Measurements from ENCODE around the gene GEMIN7. TPM values are rescaled to one million over a fixed set of nuclear protein-coding genes. Genes with fewer than 3 reads are reported as not detected.

The GEMIN7 gene
- total and polyA plus RNA-seq, 2 donors from 2014 or later = 17.2 to 32.2 TPM

DNA sequence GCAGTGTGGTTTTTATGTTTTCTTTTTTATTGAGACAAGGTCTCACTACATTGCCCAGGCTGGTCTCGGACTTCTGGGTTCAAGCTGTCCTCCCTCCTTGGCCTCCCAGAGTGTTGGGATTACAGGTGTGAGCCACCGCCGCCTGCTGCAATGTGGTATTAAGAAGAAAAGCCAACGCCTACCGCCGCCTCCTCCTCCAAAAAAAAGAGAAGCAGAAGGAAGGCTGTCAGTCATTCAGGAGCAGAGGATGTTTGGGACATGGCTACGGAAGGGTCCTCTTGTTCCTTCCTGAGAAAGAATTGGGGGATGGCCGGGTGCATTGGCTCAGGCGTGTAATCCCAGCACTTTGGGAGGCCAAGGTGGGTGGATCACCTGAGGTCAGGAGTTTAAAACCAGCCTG lies 15.1 kb downstream of the GEMIN7 start:
- intact Hi-C loops (cut with DNase I) = no loop called here
- Histone ChIP-seq H3K9me3 (ENCODE audit: control insufficient read depth in 2 of 3, insufficient read depth in 1 of 3, low read length in 3 of 3) (no peaks in the 10 kb centered on the region), H3K27me3 (ENCODE audit: control insufficient read depth, insufficient read depth, low read length) (no peaks in the 10 kb centered on the region), H3K4me1 (ENCODE audit: control insufficient read depth in 2 of 3, insufficient read depth in 2 of 3, low read depth in 1 of 3, low read length in 3 of 3) (peaks cover 2 to 47% (median 46%) of the 10 kb centered on the region in 3 donors), H3K9ac (ENCODE audit: low read length in 3 of 3) (peak overlapping the region; percentile 51 to 91 (median 77)), H3K36me3 (ENCODE audit: control insufficient read depth in 2 of 3, insufficient read depth in 3 of 3, low read length in 3 of 3) (peaks cover 0 to 4% (median 0%) of the 10 kb centered on the region in 3 donors), H3K4me3 (ENCODE audit: low read length in 3 of 3) (peak overlapping the region; percentile 77 to 93 (median 82)), H3K27ac (ENCODE audit: low read depth in 2 of 2, low read length in 2 of 2) (no peak overlapping the region)
- DNase-seq = no peak
- TF ChIP-seq, protein P1, sequence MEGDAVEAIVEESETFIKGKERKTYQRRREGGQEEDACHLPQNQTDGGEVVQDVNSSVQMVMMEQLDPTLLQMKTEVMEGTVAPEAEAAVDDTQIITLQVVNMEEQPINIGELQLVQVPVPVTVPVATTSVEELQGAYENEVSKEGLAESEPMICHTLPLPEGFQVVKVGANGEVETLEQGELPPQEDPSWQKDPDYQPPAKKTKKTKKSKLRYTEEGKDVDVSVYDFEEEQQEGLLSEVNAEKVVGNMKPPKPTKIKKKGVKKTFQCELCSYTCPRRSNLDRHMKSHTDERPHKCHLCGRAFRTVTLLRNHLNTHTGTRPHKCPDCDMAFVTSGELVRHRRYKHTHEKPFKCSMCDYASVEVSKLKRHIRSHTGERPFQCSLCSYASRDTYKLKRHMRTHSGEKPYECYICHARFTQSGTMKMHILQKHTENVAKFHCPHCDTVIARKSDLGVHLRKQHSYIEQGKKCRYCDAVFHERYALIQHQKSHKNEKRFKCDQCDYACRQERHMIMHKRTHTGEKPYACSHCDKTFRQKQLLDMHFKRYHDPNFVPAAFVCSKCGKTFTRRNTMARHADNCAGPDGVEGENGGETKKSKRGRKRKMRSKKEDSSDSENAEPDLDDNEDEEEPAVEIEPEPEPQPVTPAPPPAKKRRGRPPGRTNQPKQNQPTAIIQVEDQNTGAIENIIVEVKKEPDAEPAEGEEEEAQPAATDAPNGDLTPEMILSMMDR (IDR thresholded peaks at IDR 0.05; ENCODE audit: borderline replicate concordance, extremely low read depth, insufficient read depth) = no peak
- no peak for FAIRE-seq

DNA sequence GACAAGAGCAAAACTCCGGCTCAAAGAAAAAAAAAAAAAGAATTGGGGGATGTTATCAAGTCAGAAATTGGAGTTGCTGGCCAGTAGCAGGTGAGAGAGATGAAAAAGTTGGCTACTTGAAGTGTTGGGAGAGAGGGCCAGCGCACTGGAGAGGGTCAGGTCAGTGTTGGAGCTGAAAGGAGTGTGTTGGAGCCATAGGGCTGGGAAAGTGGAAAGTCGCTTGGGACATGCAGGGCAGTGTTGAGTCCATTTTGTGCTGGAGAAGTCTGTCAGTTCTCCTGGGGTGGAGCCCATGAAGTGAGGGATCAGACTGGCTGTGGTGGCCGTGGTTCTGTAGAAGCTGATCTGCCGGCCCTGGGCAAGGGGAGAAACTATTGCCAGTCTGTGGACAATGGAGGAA lies 15.6 kb downstream of the GEMIN7 start:
- Histone ChIP-seq H3K36me3 (ENCODE audit: control insufficient read depth in 2 of 3, insufficient read depth in 3 of 3, low read length in 3 of 3) (peaks cover 0 to 4% (median 0%) of the 10 kb centered on the region in 3 donors), H3K4me3 (ENCODE audit: low read length in 3 of 3) (peak overlapping the region in 1 of 3 donors; percentile 82), H3K9me3 (ENCODE audit: control insufficient read depth in 2 of 3, insufficient read depth in 1 of 3, low read length in 3 of 3) (no peaks in the 10 kb centered on the region), H3K9ac (ENCODE audit: low read length in 3 of 3) (no peak overlapping the region), H3K27ac (ENCODE audit: low read depth in 2 of 2, low read length in 2 of 2) (no peak overlapping the region), H3K4me1 (ENCODE audit: control insufficient read depth in 2 of 3, insufficient read depth in 2 of 3, low read depth in 1 of 3, low read length in 3 of 3) (peaks cover 2 to 52% (median 50%) of the 10 kb centered on the region in 3 donors), H3K27me3 (ENCODE audit: control insufficient read depth, insufficient read depth, low read length) (no peaks in the 10 kb centered on the region)
- DNase-seq (no peak), FAIRE-seq (no peak)
- intact Hi-C loops (cut with DNase I) = no loop called here
- TF ChIP-seq, protein P1 (IDR thresholded peaks at IDR 0.05; ENCODE audit: borderline replicate concordance, extremely low read depth, insufficient read depth) = no peak

DNA sequence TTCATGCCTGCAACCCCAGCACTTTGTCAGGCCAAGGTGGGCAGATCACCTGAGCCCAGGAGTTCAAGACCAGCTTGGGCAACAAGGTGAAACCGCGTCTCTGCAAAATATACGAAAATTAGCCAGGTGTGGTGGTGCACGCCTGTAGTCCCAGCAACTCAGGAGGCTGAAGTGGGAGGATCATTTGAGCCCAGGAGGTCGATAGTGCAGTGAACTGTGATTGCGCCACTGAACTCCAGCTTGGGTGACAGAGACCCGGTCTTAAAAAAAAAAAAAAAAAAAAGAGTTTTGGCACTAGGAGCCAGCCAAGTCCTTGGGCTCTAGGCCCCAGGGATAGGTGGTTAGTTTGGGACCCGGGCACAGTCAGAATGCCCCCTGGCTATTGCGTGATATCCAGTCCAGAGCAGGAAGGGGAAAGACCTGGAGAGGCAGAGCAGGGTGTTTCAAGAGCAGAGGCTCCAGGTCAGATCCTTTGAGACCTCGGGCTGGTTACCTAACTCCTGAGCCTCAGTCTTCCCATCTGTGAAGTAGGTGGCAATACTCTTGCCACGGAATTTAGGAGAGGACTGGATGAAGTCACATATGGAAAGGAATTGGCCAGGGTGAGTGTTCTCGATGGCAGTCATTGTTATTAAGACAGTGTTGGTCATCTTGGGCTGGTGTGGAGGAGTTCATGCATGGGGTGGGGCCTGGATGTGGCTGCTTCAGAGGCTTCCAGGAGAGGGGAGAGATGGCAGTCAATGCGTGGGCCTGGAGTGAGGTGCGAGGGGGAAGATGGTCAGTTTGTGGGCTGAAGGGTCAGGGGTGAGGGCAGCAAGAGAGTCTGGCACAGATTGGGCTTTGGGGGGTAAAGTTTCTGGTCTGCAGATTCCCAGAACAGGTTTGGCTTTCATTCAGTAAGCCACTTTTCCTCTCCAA lies 16.7 kb downstream of the GEMIN7 start:
- H3K4me3 ChIP-seq (ENCODE audit: low read length in 3 of 3) = peak overlapping the region in 1 of 3 donors; percentile 82
- H3K9ac ChIP-seq (ENCODE audit: low read length in 3 of 3) = no peak overlapping the region
- TF ChIP-seq, protein P1 (IDR thresholded peaks at IDR 0.05; ENCODE audit: borderline replicate concordance, extremely low read depth, insufficient read depth) = no peak
- no peaks in the 10 kb centered on the region for H3K9me3 ChIP-seq (ENCODE audit: control insufficient read depth in 2 of 3, insufficient read depth in 1 of 3, low read length in 3 of 3)
- no peaks in the 10 kb centered on the region for H3K27me3 ChIP-seq (ENCODE audit: control insufficient read depth, insufficient read depth, low read length)
- H3K4me1 ChIP-seq (ENCODE audit: control insufficient read depth in 2 of 3, insufficient read depth in 2 of 3, low read depth in 1 of 3, low read length in 3 of 3) = peaks cover 5 to 61% (median 54%) of the 10 kb centered on the region in 3 donors
- no peaks in the 10 kb centered on the region for H3K36me3 ChIP-seq (ENCODE audit: control insufficient read depth in 2 of 3, insufficient read depth in 3 of 3, low read length in 3 of 3)
- FAIRE-seq (no peak), DNase-seq (no peak)
- intact Hi-C loops (cut with DNase I) = no loop called here
- no peak overlapping the region for H3K27ac ChIP-seq (ENCODE audit: low read depth in 2 of 2, low read length in 2 of 2)
